Muscle layer of duodenum (tissue), 2 donors: ENCODE data around the gene NEUROD4.

Source experiments
- H3K27ac ChIP-seq: one replicate; pipeline ENCODE4 v1.7.0; 2013; ENCODE audit warnings: mild to moderate bottlenecking, low read length
- H3K27me3 ChIP-seq: one replicate; pipeline ENCODE4 v1.7.0; 2013; ENCODE audit warnings: low read depth, mild to moderate bottlenecking, control low read depth, low read length
- H3K36me3 ChIP-seq, 2 donors: one replicate each; pipeline ENCODE4 v1.7.0; 2013; ENCODE audit warnings: low read length in 2 of 2, control low read depth in 1 of 2, mild to moderate bottlenecking in 1 of 2; ENCODE audit not compliant: insufficient read depth in 2 of 2, control insufficient read depth in 1 of 2
- H3K4me1 ChIP-seq, 2 donors: one replicate each; pipeline ENCODE4 v1.7.0; 2013; ENCODE audit warnings: low read length in 2 of 2, mild to moderate bottlenecking in 2 of 2, control low read depth in 1 of 2, moderate library complexity in 1 of 2; ENCODE audit not compliant: insufficient read depth in 2 of 2, control insufficient read depth in 1 of 2
- H3K4me3 ChIP-seq, 2 donors: one replicate each; pipeline ENCODE4 v1.7.0; 2013; ENCODE audit warnings: low read length in 2 of 2, low read depth in 1 of 2, mild to moderate bottlenecking in 1 of 2
- H3K9me3 ChIP-seq, 2 donors: one replicate each; pipeline ENCODE4 v1.7.0; 2013; ENCODE audit warnings: low read length in 2 of 2, control low read depth in 1 of 2, mild to moderate bottlenecking in 1 of 2; ENCODE audit not compliant: control insufficient read depth in 1 of 2
- donor health status: healthy.

Gene NEUROD4

GRCh38 chr12:54998958-54999510 lies 20.7 kb upstream of the NEUROD4 start:
- H3K9me3 ChIP-seq: no peaks in the 10 kb centered on the region
- no peaks in the 10 kb centered on the region for H3K4me1 ChIP-seq
- H3K36me3 ChIP-seq: no peaks in the 10 kb centered on the region
- H3K27me3 ChIP-seq: no peaks in the 10 kb centered on the region
- H3K27ac ChIP-seq: no peak overlapping the region
- no peak overlapping the region for H3K4me3 ChIP-seq

GRCh38 chr12:55001198-55001868 lies 18.4 kb upstream of the NEUROD4 start:
- H3K27me3 ChIP-seq: no peaks in the 10 kb centered on the region
- no peaks in the 10 kb centered on the region for H3K4me1 ChIP-seq
- no peaks in the 10 kb centered on the region for H3K36me3 ChIP-seq
- H3K27ac ChIP-seq: no peak overlapping the region
- no peak overlapping the region for H3K4me3 ChIP-seq
- H3K9me3 ChIP-seq: no peaks in the 10 kb centered on the region

GRCh38 chr12:55002355-55002754 lies 17.4 kb upstream of the NEUROD4 start:
- H3K4me1 ChIP-seq: no peaks in the 10 kb centered on the region
- no peaks in the 10 kb centered on the region for H3K27me3 ChIP-seq

DNA sequence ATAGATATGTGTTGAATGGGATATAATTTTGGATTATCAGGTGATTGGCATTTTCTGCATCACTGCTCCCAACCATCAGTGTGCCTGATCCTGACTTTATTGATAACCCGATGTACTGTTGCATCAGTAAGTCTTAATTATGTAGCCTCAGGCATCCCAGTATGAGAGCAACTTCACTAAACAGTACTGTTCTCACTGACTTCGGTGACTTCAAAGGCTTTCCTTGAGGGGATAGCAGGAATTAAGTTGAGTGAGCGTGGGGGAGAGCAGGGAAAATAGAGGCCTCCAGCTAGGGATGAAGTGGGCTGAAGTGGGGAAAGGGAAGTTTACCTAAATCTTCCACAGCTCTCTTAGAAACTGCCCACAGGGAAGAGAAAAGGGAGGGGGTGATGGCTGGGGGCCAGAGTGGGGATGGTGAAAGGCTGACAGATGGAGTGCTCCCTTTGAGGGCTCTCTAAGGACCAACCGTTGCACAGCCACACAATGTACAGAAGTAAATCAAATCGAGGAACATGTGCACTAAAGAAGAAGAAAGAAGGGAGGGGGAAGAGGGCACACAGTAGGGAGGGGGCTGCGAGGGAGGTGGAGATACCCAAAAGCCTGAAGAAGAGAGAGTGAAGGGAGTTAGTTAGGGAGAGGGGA lies 10.7 kb upstream of the NEUROD4 start:
- Histone ChIP-seq H3K27me3 (no peaks in the 10 kb centered on the region), H3K36me3 (no peaks in the 10 kb centered on the region), H3K27ac (no peak overlapping the region), H3K9me3 (no peaks in the 10 kb centered on the region), H3K4me1 (no peaks in the 10 kb centered on the region), H3K4me3 (no peak overlapping the region)

More at GRCh38 chr12:55002355-55002754, 17.4 kb upstream of the NEUROD4 start:
- H3K9me3 ChIP-seq: no peaks in the 10 kb centered on the region
- no peak overlapping the region for H3K27ac ChIP-seq
- no peaks in the 10 kb centered on the region for H3K36me3 ChIP-seq
- no peak overlapping the region for H3K4me3 ChIP-seq

- H3K27me3 ChIP-seq: no peaks in the 10 kb centered on the region
- H3K27ac ChIP-seq: no peak overlapping the region
- H3K4me3 ChIP-seq: no peak overlapping the region
- H3K36me3 ChIP-seq: no peaks in the 10 kb centered on the region
- no peaks in the 10 kb centered on the region for H3K4me1 ChIP-seq
- no peaks in the 10 kb centered on the region for H3K9me3 ChIP-seq
Observed at GRCh38 chr12:55017416-55017925, 2.3 kb upstream of the NEUROD4 start.

DNA sequence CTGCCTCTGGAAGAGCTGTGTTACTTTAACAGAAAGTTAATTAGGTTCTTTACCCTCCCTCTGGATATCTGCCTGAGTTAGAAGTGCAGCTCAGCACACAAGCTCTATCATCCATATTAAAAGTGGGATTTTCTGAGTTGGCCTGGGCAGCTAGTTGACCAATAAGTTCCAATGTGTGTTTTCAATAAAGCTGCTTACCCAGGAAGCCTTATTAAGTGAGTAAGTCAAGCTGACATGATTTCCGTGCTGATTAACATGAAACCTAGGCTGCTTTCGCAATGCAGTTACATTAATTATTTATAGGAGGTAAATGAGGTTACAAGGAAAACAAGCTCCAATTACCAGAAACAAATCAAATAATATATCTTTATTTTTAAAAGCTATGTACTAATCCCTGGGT lies 4.8 kb downstream of the NEUROD4 start:
- no peak overlapping the region for H3K27ac ChIP-seq
- H3K27me3 ChIP-seq: no peaks in the 10 kb centered on the region

DNA sequence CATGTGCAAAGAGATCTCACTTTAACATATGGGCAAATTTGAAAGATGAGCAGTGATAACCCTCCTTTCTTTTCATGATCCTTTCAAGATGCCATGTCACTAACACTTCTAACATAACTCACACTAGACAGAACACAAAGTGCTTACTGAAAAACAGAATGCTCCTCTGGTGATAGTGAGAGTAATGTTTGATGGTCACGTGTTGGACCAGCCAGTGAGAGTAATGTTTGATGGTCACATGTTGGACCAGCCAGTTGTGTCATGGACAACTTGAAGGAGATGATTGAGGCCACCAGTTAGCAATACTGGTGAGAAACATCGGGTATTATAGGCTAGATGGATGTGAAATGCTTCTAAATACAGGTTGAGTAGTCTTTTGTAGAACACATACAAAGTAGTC lies 5.7 kb downstream of the NEUROD4 start:
- Histone ChIP-seq H3K9me3 (no peaks in the 10 kb centered on the region), H3K27ac (no peak overlapping the region), H3K4me3 (no peak overlapping the region), H3K36me3 (no peaks in the 10 kb centered on the region), H3K4me1 (no peaks in the 10 kb centered on the region), H3K27me3 (no peaks in the 10 kb centered on the region)

More for the DNA sequence above, 4.8 kb downstream of the NEUROD4 start:
- Histone ChIP-seq H3K4me1 (no peaks in the 10 kb centered on the region), H3K36me3 (no peaks in the 10 kb centered on the region), H3K4me3 (no peak overlapping the region), H3K9me3 (no peaks in the 10 kb centered on the region)

GRCh38 chr12:55034218-55034617 lies 14.4 kb downstream of the NEUROD4 start:
- no peaks in the 10 kb centered on the region for H3K9me3 ChIP-seq
- no peaks in the 10 kb centered on the region for H3K36me3 ChIP-seq
- no peak overlapping the region for H3K27ac ChIP-seq
- H3K4me3 ChIP-seq: no peak overlapping the region
- H3K27me3 ChIP-seq: no peaks in the 10 kb centered on the region
- no peaks in the 10 kb centered on the region for H3K4me1 ChIP-seq

DNA sequence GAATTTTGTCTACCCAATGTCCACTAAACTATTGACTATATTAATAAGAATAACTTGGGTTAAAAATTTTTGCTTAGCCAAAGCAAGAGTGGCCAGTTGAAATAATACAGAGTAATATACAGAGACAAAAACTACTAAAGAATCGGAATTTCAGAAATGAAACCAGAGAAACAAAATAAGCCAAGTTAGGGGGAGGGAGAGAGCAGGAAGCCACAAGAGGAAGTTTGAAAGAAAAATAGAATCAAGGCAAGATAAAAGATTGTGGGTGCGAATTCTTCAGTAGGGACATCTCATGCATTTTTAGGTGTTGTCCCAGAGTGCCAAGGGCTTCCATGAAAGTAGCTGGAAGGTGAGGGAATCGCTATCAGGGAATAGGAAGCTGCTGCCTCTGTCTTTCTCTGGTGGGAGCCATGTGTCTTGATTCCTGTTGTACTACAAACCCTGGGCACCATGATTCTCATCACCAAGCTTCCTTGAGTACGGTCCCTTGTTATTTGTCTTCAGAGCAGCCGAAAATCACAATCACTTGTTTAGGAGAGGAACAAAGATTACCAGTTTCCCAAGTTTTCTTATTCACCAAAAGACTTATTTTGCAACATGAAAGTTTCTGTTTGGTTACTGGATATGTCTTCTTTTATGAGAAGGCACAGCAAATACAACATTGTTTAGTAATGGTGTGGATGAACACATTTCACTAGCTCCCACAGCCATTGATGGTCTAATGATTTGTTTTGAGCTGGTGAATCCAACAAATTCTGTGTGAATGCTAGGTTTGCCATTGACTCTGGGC lies 16.7 kb downstream of the NEUROD4 start:
- Histone ChIP-seq H3K4me3 (no peak overlapping the region), H3K36me3 (no peaks in the 10 kb centered on the region), H3K27me3 (no peaks in the 10 kb centered on the region), H3K9me3 (no peaks in the 10 kb centered on the region), H3K27ac (no peak overlapping the region), H3K4me1 (no peaks in the 10 kb centered on the region)

- Histone ChIP-seq H3K36me3 (no peaks in the 10 kb centered on the region), H3K27ac (no peak overlapping the region), H3K27me3 (no peaks in the 10 kb centered on the region), H3K9me3 (no peaks in the 10 kb centered on the region), H3K4me3 (no peak overlapping the region), H3K4me1 (no peaks in the 10 kb centered on the region)
Observed at GRCh38 chr12:55037351-55037987, 17.7 kb downstream of the NEUROD4 start.
